HK-2 (cell line): ENCODE measurements around the gene RASGRP1.

Experiments
- DNase-seq: peaks from one replicate; pipeline ENCODE4 v3.0.0-alpha.2; 2018; ENCODE audit not compliant: unreplicated experiment

RASGRP1 gene

GRCh38 chr15:38459480-38459879, 105.1 kb downstream of the RASGRP1 start:
- DNase-seq, result no peak

- no peak for DNase-seq
Measured at GRCh38 chr15:38458646-38459045, 106.0 kb downstream of the RASGRP1 start.

GRCh38 chr15:38455092-38455491, 109.5 kb downstream of the RASGRP1 start:
- no peak for DNase-seq

GRCh38 chr15:38454696-38455090, 109.9 kb downstream of the RASGRP1 start:
- DNase-seq, result no peak

- DNase-seq, result peak; percentile 84
Measured at GRCh38 chr15:38453971-38454695, 110.5 kb downstream of the RASGRP1 start, which contains the start of gene FAM98B. Gene FAM98B (plus strand): TSS chr15:38454127. CDS start chr15:38454162, 35 bp downstream.

GRCh38 chr15:38441130-38441519, 123.5 kb downstream of the RASGRP1 start:
- DNase-seq, result no peak

- peak; percentile 20 for DNase-seq
Measured at GRCh38 chr15:38440353-38441129, 124.1 kb downstream of the RASGRP1 start.
